ENCODE measurements around the gene SH2D2A.

GRCh38 chr1:156860113-156860627 lies 43.5 kb upstream of the SH2D2A start:
- TF ChIP-seq CTCF (IDR thresholded peaks at IDR 0.05; ENCODE audit: low read length) (peak; percentile 76), EZH2 (IDR thresholded peaks at IDR 0.05; ENCODE audit: borderline replicate concordance, low read length) (no peak)
